HG03439 (cell line): ENCODE measurements around the gene TSPAN2.

ENCODE experiments used
- ATAC-seq: cut with Tn5 transposase; IDR thresholded peaks from one replicate; pipeline ENCODE4 v1.9.1; 2021; ENCODE audit warnings: mild to moderate bottlenecking, moderate library complexity; ENCODE audit not compliant: unreplicated experiment

Gene TSPAN2

DNA sequence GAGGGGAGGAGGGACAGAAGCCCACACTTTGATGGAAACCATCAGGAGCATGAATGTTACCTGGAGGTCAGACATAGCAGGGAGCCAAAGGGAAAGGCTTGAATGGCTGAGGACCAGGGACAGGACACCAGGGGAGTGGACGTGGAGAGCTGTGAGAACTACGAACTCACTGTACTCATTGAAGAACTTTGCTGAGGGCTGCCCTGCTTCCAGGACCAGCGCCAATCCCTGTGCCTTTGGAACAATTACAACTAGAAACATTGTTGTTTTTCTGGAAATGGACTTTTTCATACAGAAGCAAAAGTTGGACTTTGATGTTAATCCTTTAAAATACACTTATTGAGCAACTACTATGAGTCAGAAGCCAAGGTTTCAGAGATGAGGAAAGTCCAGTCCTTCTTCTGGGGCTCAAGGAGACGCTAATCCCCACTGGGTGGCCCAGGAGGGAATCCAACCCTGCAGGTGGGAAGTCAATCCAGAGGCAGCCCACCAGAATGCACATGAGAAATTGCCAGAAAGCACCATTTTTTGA lies 12.9 kb downstream of the TSPAN2 start:
- no peak for ATAC-seq

DNA sequence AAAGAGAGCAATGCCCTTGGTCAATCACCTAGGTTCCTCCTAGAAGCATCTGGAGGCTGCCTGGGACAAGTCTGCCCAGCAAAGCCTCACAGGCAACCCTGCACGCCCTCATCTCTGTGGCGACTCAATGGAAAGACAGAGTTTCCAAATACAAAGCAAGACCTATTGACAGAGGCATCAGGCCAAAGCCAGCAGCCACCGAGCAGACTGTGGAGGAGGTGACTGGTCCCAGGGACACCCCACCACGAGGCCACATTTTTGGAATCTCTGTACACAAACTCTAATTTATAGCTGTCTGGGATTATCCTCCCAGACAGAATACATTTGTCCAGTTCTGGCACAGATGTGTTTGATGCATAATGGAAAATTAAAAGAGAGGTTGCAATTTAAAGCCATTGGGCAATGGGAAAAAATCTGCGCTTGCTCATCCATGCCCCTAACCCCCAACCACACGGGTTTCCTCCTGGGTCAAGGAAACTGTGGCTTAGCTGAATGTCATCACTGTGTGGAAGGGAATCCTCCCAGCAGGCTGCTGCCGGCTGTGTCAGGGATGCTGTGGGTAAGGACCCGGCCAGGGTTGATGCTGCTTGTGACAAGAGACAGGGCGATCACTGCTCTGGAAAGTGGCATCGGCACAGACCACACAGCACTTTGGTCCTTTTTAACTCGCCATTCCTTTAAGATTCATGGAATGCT lies 14.3 kb downstream of the TSPAN2 start:
- ATAC-seq = no peak

DNA sequence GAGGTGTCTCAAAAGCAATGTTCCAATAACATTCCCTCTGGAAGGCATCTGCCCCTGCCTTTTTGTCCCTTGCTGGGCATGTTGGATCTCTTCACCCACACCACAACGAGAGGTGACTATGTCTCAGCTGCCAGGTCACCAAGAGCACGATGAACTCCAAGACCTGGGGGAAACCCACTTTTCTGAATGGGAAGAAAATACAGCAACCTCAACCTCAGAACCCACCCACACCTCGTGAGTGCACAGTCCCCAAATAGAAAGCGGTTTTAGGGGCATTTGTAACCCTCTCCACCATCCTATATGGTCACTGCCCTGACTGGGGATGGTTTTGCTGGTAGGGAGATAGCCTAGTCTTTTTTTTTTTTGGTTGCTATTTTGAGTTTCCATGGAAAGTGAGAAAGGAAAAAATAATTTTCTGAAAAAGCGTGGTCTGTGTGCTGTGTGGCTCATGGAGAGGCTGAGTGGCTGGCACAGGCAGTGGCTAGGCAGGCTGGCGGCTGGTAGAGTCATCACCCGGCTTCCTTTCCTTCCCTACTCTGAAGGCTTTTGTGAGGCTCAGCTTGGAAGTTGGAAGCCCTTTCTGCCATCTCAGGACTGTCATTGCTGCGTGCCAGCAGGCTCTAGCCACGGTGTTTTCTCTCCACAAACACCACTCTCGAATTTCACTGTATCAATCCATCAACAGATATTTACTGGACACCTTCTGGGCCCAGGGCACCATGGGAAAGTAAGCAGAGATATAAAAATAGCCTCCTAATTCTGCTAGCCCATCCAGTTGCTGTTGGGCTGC lies 15.8 kb downstream of the TSPAN2 start:
- ATAC-seq = no peak

DNA sequence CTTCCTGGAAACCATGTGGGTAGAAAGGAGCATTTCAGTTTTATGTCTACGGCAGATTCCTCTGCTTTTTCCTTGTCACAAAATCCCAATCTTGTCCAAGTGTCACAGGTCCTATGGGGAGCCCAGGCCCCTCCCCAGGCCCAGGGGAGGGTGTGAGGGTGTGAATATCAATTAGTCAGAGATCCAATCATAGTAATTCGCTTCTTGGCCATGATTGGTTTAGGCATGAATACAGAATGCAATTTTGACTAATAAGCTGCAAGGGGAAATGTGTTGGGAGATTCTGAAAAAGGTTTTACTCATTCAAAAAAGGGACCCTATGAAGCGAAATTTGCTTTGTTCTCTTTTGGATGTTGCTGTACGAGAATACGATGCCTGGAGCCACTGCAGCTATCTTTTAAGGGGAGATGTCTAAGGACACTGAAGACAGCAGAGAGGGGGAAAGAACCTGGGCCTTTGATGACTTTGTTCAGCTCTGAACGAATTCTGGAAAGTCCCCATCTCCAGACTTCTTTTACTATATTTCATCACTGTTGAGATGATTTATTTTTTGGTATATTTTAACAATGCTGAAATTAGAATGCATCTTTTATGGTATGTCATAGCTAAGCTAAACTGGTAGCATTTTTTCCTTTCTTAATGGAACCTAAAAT lies 18.2 kb downstream of the TSPAN2 start:
- no peak for ATAC-seq

DNA sequence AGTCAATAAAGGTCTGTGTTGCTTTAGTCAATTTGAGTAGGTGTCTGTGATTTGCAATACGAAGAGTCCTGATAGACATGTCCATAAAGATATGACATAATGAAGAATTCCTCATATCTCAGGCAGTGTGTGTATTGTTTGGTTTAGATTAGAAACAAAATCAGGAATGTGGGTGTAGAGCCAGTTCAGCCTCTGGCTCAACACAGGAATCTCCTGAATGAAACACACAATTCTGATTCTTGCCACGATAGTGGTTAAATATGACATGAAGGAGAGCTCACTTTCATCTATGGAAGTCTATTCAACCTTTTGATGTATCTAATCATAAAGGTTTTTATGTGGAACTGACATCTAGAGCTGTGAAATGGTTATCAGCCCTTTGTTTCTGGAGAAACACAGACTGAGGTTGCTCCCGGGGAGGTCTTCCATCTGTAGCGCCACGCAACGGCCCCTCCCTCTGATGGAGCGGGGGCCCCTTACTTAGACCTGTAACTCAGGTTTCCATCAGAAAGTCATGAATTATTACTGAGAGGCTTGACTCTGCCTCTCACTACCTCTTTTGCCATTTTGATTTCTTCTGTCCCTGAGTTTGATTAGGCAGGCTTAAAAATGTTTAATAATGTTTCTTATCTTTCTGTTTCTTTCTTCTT lies 19.5 kb downstream of the TSPAN2 start:
- ATAC-seq = no peak

DNA sequence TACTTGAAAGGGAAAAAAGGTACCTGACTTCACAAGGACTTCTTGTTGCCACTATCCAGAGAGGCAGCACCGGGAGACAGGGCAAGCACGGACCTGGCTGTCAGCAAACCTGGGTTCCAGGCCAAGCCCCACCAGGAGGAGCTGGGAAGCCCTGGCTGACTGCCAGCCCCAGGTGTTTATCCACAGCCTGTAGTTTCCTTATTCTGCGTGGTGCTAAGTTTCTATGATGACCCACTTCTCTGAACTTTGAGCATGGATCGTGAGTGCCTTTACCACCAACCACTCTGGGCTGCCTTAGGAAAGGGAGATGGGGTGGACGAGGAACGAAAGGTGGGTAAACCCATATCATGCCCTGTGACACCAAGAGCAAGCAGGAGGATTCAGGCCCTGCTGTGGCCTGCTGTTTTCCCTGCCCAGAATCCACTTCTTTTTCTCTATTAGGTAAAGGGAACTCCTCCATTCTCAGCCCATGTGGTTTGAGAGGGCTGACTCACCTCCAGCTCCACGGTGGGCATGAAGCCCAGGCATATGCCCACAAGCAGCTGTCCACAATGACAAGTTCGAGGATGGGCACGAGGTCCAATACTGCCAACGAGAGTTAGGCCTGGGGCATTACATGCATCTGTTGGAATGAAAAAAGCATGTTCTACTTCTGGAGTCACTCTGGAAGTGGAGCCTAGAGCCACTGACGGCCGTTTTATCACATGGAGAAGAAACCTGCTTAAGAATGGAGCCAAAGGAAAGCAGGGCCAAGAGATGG lies 20.3 kb downstream of the TSPAN2 start:
- no peak for ATAC-seq

DNA sequence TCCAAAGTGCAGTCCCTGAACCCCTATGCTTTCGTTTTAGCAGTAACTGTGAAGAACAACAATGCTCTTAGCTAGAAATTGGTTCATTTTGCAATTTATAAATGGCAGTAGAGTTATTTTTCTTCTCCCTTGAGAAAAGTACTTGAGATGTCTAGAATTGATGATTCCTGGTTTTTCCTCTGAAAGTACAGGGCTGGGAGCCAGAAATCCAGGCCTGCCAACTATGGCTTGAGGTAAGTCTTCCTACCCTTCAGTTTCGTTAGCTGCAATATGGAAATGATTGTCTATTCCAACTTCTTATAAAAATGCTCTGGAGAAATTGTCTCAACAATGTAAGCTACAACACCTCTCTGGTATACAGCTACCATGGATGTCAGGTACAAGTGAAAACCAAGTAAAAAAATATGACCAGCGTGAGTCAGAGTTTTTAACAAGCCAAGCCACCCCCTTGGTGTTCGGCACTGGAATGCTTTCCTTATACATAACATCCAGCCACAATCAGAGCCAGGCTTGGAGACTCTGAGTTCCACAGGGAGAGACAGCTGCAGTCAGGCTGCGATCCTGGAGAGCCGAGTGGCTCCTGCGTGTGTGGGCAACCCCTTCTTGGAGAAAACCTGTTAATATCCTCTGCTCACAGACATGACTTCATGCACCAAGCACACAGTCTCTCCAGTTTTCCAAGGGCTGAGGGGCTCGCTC lies 22.0 kb downstream of the TSPAN2 start:
- no peak for ATAC-seq

DNA sequence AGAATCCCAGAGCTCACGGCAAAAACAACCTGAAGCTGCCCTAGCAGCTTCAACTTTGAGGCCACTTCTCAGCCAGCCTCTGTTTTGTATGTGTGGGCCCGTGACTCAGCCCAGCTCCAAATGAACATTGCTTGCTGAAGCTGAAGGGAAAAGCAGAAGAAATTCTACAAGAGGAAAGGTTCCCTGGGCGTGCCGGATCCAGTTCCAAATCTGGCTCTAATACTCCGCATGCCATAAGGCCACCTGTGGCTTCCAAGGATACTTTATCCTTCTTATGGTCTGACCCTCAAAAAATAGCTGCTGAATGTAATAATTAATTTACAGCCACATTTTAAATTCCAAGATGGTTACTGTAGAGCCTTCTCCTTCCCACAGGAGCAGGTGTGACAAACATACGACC lies 24.3 kb downstream of the TSPAN2 start:
- ATAC-seq = no peak

DNA sequence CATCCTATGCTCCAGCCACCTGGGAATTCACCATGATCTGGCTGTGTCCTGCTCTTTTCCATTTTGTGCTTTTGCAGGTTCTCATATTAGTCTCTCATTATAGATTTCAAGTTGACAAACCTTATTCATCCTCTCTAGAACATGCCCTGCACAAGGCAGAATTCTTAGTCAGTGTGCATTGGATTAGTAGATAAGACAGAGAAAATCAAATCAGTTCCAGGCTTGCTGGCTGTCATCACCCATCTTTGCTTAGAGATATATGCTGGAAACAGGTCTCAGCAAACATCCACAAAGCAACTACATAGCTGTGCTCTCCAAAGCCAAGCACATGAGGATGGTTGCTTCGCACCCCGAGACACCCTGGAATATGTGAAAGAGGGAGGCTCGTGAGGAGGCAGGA lies 24.8 kb downstream of the TSPAN2 start:
- ATAC-seq = no peak

DNA sequence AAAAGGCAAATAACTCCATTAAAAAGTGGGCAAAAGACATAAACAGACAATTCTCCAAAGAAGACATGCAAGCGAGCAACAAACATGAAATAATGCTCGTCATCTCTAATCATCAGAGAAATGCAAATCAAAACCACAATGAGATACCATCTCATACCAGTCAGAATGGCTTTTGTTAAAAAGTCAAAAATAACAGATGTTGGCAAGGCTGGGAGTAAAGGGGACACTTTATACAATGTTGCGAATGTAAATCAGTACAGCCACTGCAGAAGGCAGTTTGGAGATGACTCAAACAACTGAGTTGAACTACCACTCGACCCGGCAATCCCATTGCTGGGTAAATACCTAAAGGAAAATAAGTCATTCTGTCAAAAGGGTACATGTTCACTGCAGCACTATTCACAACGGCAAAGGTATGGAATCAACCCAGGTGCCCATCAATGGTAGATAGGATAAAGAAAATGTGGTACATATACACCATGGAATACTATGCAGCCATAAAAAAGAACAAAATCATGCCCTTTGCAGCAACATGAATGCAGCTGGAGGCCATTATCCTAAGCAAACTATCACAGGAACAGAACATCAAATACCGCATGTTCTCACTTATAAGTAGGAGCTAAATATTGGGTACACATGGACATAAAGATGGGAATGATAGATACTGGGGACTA lies 25.9 kb downstream of the TSPAN2 start:
- ATAC-seq = peak; percentile 43

DNA sequence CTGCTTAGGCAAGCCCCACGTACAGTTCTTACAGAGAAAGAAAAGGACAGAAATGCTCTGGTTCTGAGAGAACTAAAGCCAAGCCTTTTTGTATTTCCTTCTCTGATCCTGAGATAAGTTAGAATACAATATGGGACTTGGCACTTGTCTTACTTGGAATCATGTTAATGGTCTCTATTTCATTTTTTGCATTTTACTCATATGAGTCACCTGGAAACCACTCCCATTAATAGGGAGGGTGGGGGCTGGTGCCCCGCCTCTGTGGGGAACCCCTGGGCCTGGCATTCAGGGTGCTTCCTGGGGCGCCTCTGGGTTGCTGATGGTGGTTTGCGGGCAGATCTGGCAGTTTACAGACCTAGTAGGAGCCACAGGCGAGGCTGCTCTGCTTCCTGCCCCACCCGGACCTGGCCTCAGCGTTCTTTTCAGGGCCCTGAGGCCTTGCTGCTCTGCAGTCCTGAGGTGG lies 26.7 kb downstream of the TSPAN2 start:
- ATAC-seq = peak; percentile 67

DNA sequence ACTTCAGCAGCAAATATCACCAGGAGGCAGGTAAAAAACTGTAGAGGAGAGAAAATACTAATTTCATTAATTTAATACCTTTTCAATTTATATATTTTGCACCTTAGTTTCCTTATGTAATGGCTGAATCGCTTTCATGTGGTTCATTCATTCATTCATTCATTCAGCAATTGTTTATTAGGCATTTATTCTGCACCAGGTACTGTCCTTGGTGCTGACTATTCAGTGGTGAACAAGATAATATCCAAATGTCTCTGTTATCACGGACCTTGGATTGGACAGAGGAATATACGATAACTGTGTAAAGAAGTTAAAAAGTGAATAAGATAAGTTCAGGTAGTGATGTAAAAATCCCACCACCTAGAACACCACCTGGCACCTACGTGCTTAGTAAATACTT lies 28.8 kb downstream of the TSPAN2 start:
- ATAC-seq = no peak

DNA sequence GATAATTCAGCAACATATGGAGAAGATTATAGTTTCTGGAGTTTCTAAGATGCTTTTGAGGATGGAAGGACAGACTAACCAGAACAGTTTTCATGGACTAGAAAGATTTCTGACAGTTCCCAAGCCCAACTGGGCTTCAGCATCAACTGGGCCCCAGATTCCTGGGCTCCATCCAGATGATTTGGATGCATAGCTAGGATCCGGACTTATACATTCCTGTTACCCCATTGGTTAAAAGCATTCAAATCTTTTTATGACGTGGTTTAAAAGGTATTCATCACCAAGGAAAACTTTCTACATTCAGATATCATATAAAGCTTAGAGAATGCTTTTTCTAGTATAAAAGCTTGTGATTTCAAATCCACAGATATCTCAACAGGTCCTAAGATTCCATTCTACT lies 30.0 kb downstream of the TSPAN2 start:
- ATAC-seq = no peak

DNA sequence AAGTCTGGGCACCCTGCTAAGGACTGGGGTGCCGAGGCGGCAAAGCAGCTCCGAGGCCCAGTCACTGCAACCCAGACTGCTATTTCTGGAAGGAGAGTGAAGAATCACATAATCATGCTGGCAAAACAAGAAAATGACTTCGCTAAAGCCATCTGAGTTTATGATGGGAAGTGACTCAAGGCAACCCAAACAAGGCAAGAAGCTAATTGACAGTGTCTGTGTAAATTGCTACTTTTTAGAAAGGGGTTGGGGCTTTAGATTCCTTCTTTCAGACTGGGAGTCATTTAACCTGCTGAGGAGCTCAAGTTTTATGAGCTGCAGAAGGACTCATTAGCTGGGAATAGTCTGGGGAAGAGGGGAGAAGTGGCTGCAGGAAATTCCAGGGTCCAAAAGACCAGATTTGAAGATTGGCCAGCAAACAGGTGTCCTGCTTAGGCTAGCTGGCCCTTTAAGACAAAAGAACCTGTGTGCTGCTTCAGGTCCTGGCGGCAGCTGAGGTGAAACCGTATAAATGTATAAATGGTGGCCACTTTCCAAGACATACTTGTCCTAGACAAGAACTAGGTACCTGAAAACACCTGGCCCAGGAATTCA lies 31.5 kb downstream of the TSPAN2 start:
- ATAC-seq = no peak

DNA sequence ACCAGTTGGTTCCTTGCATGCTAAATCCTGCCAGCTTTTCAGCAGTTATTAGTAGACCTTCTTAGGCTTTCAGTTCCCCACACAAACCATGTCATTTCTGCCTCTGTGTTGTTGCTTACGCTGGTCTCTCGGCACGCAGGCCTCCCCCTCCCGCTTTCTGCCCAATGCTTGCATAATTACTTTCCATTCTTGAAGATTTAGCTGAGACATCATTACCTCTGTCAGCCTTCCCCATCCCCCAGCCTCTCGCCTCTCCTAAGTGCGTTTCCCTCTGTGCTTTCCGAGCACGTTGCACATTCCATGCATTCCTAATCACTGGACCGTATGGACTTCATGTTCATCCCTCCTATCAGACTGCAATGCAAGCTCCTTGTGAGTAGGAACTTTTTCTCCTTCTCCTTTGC lies 32.9 kb downstream of the TSPAN2 start:
- ATAC-seq = no peak

DNA sequence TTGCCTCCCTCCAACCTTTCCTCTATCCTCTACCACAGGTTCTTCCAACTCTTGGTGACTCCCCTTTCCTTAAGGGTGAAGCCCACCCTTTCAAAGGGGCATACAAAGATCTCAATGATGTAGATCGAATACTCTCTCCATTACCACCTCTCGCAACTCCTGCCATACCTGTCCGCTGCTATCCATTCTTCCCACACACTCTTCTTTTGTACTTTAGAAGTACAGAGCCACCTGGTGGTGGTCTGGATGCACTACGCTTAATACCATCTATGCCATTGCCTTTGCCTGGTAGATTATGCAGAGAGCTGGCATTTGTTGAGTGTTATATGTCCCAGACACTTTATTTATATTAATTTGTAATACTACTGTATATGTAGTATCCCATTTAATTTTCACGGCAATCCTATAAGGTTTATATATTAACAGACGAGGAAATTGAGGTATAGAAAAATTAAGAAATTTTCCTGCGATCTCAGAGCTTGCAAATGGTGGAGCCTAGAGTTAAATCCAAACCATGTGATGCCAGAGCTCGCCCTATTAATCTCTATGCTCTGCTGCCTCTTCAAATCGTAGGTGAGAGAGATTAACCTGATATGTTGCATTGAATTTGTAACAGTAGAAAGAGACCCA lies 36.7 kb downstream of the TSPAN2 start:
- peak; percentile 80 for ATAC-seq

DNA sequence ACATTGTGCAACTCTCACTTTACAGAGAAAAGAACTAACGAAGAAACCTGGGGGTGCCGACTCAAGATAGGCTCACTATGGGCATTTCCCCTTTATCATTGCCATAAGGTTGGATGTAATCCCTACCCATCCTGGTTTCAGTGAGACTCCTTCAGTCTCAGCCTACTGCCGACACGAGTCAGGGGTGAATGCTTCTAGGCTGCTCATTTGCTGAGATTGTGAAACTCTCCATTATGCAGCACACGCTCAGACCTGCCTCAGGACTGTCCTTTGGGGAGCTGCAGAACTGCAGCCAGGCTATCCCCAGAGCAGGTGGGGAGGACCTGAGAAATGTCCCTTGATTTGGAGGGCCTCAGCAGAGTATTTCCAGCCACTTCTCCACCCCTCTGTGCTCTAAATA lies 37.5 kb downstream of the TSPAN2 start:
- ATAC-seq = no peak

DNA sequence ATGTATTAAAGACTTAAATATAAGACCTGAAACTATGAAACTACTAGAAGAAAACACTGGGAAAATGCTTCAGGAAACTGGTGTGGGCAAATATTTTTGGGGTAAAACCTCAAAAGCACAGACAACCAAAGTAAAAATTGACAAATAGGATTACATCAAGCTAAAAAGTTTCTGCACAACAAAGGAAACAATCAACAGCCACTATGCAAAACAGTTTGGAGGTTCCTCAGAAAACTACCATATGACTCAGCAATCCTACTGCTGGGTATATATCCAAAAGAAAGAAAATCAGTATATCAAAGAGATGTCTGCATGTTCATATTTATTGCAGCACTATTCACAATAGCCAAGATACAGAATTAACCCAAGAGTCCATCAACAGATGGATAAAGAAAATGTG lies 42.6 kb downstream of the TSPAN2 start:
- ATAC-seq = no peak
